ENCODE measurements around the gene DLK1.

- TF ChIP-seq CTCF (conservative IDR thresholded peaks at IDR 0.05) (no peak), ZFX (IDR thresholded peaks at IDR 0.05) (no peak)
These were observed 11.4 kb upstream of the DLK1 start for GRCh38 chr14:100715332-100715731.
